GM23338 (cell line): ENCODE measurements around the gene UNC79. TPM values are rescaled to one million over a fixed set of nuclear protein-coding genes. Genes with fewer than 3 reads are reported as not detected.
A peak's percentile ranks its signal among the peaks of the same experiment; 100 is the strongest.

ENCODE experiments used
- ATAC-seq: fragments of 200-7000 bp; cut with Tn5 transposase; 3 replicates; pipeline ENCODE4 v1.9.1; 2020
- DNase-seq: peaks from one replicate; pipeline ENCODE4 v3.0.0-alpha.2; 2015; ENCODE audit warnings: low spot score
- H2AFZ ChIP-seq: fragments of 200-600 bp; sonication (generic); 2 replicates; pipeline ENCODE4 v1.8.0; 2016; ENCODE audit warnings: antibody characterized with exemption, mild to moderate bottlenecking, moderate library complexity
- H3F3A ChIP-seq: fragments of 200-600 bp; sonication (generic); replicated peaks from 2 replicates; pipeline ENCODE4 v1.8.0; 2017; ENCODE audit warnings: antibody characterized with exemption, mixed run types, low read depth
- H3K27ac ChIP-seq: fragments of 200-600 bp; sonication (generic); 2 replicates; pipeline ENCODE4 v1.6.1; 2016; ENCODE audit warnings: low read depth
- H3K27me3 ChIP-seq: fragments of 200-600 bp; sonication (generic); 2 replicates; pipeline ENCODE4 v1.8.0; 2016; ENCODE audit warnings: mild to moderate bottlenecking, mixed run types, moderate library complexity; ENCODE audit not compliant: insufficient read depth
- H3K36me3 ChIP-seq: fragments of 200-600 bp; sonication (generic); 2 replicates; pipeline ENCODE4 v1.8.0; 2016; ENCODE audit warnings: mild to moderate bottlenecking; ENCODE audit not compliant: insufficient read depth
- H3K4me1 ChIP-seq: fragments of 200-600 bp; sonication (generic); 2 replicates; pipeline ENCODE4 v1.8.0; 2016; ENCODE audit warnings: mild to moderate bottlenecking, moderate library complexity; ENCODE audit not compliant: insufficient read depth
- H3K4me2 ChIP-seq: fragments of 200-600 bp; sonication (generic); 2 replicates; pipeline ENCODE4 v1.7.1; 2017; ENCODE audit warnings: mixed run types
- H3K4me3 ChIP-seq: fragments of 200-600 bp; sonication (generic); 2 replicates; pipeline ENCODE4 v1.6.1; 2016; ENCODE audit warnings: mixed run types
- H3K79me2 ChIP-seq: fragments of 200-600 bp; sonication (generic); replicated peaks from 2 replicates; pipeline ENCODE4 v1.8.0; 2017; ENCODE audit warnings: mild to moderate bottlenecking; ENCODE audit not compliant: insufficient read depth
- H3K9me2 ChIP-seq: fragments of 200-600 bp; sonication (generic); 2 replicates; pipeline ENCODE4 v1.8.0; 2017; ENCODE audit not compliant: insufficient read depth
- H4K20me1 ChIP-seq: fragments of 200-600 bp; sonication (generic); replicated peaks from 2 replicates; pipeline ENCODE4 v1.8.0; 2017; ENCODE audit warnings: mild to moderate bottlenecking; ENCODE audit not compliant: insufficient read depth
- H3K27ac Mint-ChIP-seq: 2 replicates; pipeline ENCODE4 v1.8.0; 2020; ENCODE audit warnings: inconsistent platforms, mild to moderate bottlenecking, moderate library complexity, mixed read lengths
- H3K27me3 Mint-ChIP-seq: 3 replicates; pipeline ENCODE4 v1.8.0; 2022; ENCODE audit warnings: low read depth, mild to moderate bottlenecking, moderate library complexity, mixed read lengths, inconsistent platforms; ENCODE audit not compliant: insufficient read depth, poor library complexity
- H3K36me3 Mint-ChIP-seq: 3 replicates; pipeline ENCODE4 v1.8.0; 2021; ENCODE audit warnings: low read depth, mild to moderate bottlenecking, inconsistent platforms, moderate library complexity, mixed read lengths
- H3K4me1 Mint-ChIP-seq: 3 replicates; pipeline ENCODE4 v1.8.0; 2020; ENCODE audit warnings: mild to moderate bottlenecking, inconsistent platforms, mixed read lengths
- H3K4me3 Mint-ChIP-seq: 3 replicates; pipeline ENCODE4 v1.8.0; 2021; ENCODE audit warnings: moderate library complexity, mild to moderate bottlenecking, inconsistent platforms, mixed read lengths
- H3K9me3 Mint-ChIP-seq: 3 replicates; pipeline ENCODE4 v1.8.0; 2020; ENCODE audit warnings: moderate library complexity, mild to moderate bottlenecking, inconsistent platforms, mixed read lengths
- CREB1 ChIP-seq: fragments of 250-450 bp; sonication (Bioruptor Pico); IDR thresholded peaks from 2 replicates; pipeline ENCODE4 v1.5.0; 2020; ENCODE audit warnings: low read depth, mild to moderate bottlenecking, moderate library complexity
- EZH2 ChIP-seq: fragments of 200-600 bp; sonication (generic); IDR thresholded peaks from one replicate; pipeline ENCODE4 v1.8.0; 2017; ENCODE audit warnings: antibody characterized with exemption, mild to moderate bottlenecking, low read depth; ENCODE audit not compliant: unreplicated experiment
- EZH2phosphoT487 ChIP-seq: fragments of 200-600 bp; sonication (generic); IDR thresholded peaks from one replicate; pipeline ENCODE4 v1.8.1; 2018; ENCODE audit warnings: antibody characterized with exemption; ENCODE audit not compliant: unreplicated experiment
- JUNB ChIP-seq: IDR thresholded peaks from one replicate; pipeline ENCODE4 v1.6.1; 2016; ENCODE audit warnings: antibody characterized with exemption; ENCODE audit not compliant: unreplicated experiment
- NANOG ChIP-seq: IDR thresholded peaks from 2 replicates; pipeline ENCODE4 v1.6.1; 2016; ENCODE audit warnings: antibody characterized with exemption, borderline replicate concordance
- POLR2AphosphoS5 ChIP-seq: IDR thresholded peaks from 2 replicates; pipeline ENCODE4 v1.6.1; 2016; ENCODE audit warnings: antibody characterized with exemption, low read depth
- STAT1 ChIP-seq: IDR thresholded peaks from one replicate; pipeline ENCODE4 v1.6.1; 2016; ENCODE audit warnings: antibody characterized with exemption; ENCODE audit not compliant: unreplicated experiment
- ZNF114 ChIP-seq: fragments of 250-450 bp; sonication (Bioruptor Pico); IDR thresholded peaks from 2 replicates; pipeline ENCODE4 v1.5.0; 2020; ENCODE audit warnings: mild to moderate bottlenecking, moderate library complexity
- ZNF331 ChIP-seq: fragments of 250-450 bp; sonication (Bioruptor Pico); IDR thresholded peaks from 2 replicates; pipeline ENCODE4 v1.5.0; 2020; ENCODE audit warnings: low read depth, mild to moderate bottlenecking, moderate library complexity
- polyA plus RNA-seq: library from polyadenylated mRNA; unstranded; fragments of >200 nt; fragmentation: Nextera tagmentation; extraction: Ambion mirVana; gene quantifications from 2 replicates; pipeline ENCODE4 v1.2.1, GENCODE V29; 2016
- total RNA-seq: library from RNA; depleted of rRNA; stranded (reverse); fragments of >200 nt; shearing (Covaris generic); gene quantifications from 2 replicates; pipeline ENCODE4 v1.2.3, GENCODE V29; 2014
- TF ChIP-seq, protein P1 (sequence below): IDR thresholded peaks from 2 replicates; pipeline ENCODE4 v1.6.1; 2016; ENCODE audit warnings: antibody characterized with exemption
- TF ChIP-seq, protein P2 (sequence below), 2 experiments: fragments of 200-600 bp in 1 of 2; sonication (generic) in 1 of 2; conservative IDR thresholded peaks; 2 replicates each; pipeline versions ENCODE4 v1.5.1 to v1.6.1; 2016 to 2017; ENCODE audit warnings: antibody characterized with exemption in 2 of 2, low read depth in 2 of 2, mild to moderate bottlenecking in 2 of 2, moderate library complexity in 1 of 2
- TF ChIP-seq, protein P3 (sequence below): fragments of 250-450 bp; sonication (Bioruptor Pico); IDR thresholded peaks from 2 replicates; pipeline ENCODE4 v1.5.0; 2020; ENCODE audit warnings: mild to moderate bottlenecking, moderate library complexity
- TF ChIP-seq, protein P4 (sequence below): IDR thresholded peaks from one replicate; pipeline ENCODE4 v1.6.1; 2018; ENCODE audit warnings: antibody characterized with exemption; ENCODE audit not compliant: unreplicated experiment

UNC79 gene
- total and polyA plus RNA-seq, 2 experiments from 2014 or later, result 1.8 to 3.6 TPM

DNA sequence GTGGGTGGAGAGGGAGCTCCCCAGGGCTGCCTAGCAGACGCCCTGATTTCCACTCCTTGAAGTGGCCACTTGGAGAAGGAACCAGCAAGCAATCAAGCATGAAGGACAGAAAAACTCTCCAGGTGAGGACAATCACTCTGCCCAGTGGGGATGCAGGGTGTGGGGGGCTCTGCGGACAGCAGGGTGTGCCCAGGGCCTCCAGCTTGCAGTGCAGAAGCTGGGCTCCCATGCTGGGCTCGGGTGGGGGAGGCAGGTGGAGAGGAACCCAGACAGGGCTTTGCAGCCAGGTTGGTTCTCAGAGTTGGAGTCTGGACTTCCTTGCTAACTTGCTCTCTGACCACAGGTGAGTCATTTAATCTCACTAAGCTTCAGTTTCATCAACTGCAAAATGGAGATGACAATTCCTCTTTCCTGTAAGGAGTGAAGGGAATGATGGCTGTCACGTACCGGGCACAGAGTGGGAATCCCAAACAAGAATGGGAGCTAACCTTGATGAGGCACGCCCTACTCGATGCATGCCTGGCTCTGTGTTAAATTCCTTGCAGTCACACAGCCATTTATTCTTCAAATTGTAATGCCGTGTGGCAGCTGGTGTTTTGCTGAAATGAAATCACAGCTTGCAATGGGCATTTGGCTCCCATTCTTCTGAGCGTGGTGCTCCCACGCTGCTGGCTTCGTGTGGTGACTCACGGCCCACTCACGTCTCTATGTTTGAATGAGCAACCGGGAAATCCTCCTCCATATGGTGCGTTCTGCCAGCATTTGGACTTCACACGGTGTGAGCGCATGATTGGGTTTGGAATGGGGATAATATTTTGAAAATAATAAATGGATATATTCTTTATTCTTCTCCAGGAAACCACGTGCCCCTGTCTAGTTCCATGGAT is 282.3 kb downstream of the UNC79 start:
- no peaks in the 10 kb centered on the region for H3K36me3 Mint-ChIP-seq
- 0 out of 2 replicates have a peak overlapping the region, but pooled peaks have one; percentile 10 for H2AFZ ChIP-seq
- H3K4me2 ChIP-seq, result no peak overlapping the region
- DNase-seq, result no peak
- H3K27me3 Mint-ChIP-seq, result peaks cover 9% of the 10 kb centered on the region
- no peaks in the 10 kb centered on the region for H3K9me2 ChIP-seq
- no peaks in the 10 kb centered on the region for H3K9me3 Mint-ChIP-seq
- no peaks in the 10 kb centered on the region; the same call in 1 of the 2 replicates for H3K4me1 ChIP-seq
- peak; percentile 15 for ATAC-seq
- H4K20me1 ChIP-seq, result no peaks in the 10 kb centered on the region
- no peak overlapping the region for H3K4me3 Mint-ChIP-seq
- H3K4me1 Mint-ChIP-seq, result peaks cover 22% of the 10 kb centered on the region
- H3K27me3 ChIP-seq, result no peaks in the 10 kb centered on the region
- no peak overlapping the region for H3K27ac ChIP-seq
- H3K4me3 ChIP-seq, result no peak overlapping the region
- H3K79me2 ChIP-seq, result no peaks in the 10 kb centered on the region
- H3F3A ChIP-seq, result no peaks in the 10 kb centered on the region
- H3K36me3 ChIP-seq, result no peaks in the 10 kb centered on the region
- TF ChIP-seq POLR2AphosphoS5 (no peak), EZH2 (no peak), EZH2phosphoT487 (no peak), ZNF114 (no peak), STAT1 (no peak), NANOG (no peak), ZNF331 (CRISPR knock-in tag) (no peak), CREB1 (CRISPR knock-in tag) (no peak), JUNB (no peak)
- TF ChIP-seq, protein P1, sequence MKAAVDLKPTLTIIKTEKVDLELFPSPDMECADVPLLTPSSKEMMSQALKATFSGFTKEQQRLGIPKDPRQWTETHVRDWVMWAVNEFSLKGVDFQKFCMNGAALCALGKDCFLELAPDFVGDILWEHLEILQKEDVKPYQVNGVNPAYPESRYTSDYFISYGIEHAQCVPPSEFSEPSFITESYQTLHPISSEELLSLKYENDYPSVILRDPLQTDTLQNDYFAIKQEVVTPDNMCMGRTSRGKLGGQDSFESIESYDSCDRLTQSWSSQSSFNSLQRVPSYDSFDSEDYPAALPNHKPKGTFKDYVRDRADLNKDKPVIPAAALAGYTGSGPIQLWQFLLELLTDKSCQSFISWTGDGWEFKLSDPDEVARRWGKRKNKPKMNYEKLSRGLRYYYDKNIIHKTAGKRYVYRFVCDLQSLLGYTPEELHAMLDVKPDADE, result no peak
- TF ChIP-seq, protein P2, sequence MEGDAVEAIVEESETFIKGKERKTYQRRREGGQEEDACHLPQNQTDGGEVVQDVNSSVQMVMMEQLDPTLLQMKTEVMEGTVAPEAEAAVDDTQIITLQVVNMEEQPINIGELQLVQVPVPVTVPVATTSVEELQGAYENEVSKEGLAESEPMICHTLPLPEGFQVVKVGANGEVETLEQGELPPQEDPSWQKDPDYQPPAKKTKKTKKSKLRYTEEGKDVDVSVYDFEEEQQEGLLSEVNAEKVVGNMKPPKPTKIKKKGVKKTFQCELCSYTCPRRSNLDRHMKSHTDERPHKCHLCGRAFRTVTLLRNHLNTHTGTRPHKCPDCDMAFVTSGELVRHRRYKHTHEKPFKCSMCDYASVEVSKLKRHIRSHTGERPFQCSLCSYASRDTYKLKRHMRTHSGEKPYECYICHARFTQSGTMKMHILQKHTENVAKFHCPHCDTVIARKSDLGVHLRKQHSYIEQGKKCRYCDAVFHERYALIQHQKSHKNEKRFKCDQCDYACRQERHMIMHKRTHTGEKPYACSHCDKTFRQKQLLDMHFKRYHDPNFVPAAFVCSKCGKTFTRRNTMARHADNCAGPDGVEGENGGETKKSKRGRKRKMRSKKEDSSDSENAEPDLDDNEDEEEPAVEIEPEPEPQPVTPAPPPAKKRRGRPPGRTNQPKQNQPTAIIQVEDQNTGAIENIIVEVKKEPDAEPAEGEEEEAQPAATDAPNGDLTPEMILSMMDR (conservative IDR thresholded peaks at IDR 0.05; ENCODE audit: low read depth in 2 of 2), result no peak
- TF ChIP-seq, protein P3, sequence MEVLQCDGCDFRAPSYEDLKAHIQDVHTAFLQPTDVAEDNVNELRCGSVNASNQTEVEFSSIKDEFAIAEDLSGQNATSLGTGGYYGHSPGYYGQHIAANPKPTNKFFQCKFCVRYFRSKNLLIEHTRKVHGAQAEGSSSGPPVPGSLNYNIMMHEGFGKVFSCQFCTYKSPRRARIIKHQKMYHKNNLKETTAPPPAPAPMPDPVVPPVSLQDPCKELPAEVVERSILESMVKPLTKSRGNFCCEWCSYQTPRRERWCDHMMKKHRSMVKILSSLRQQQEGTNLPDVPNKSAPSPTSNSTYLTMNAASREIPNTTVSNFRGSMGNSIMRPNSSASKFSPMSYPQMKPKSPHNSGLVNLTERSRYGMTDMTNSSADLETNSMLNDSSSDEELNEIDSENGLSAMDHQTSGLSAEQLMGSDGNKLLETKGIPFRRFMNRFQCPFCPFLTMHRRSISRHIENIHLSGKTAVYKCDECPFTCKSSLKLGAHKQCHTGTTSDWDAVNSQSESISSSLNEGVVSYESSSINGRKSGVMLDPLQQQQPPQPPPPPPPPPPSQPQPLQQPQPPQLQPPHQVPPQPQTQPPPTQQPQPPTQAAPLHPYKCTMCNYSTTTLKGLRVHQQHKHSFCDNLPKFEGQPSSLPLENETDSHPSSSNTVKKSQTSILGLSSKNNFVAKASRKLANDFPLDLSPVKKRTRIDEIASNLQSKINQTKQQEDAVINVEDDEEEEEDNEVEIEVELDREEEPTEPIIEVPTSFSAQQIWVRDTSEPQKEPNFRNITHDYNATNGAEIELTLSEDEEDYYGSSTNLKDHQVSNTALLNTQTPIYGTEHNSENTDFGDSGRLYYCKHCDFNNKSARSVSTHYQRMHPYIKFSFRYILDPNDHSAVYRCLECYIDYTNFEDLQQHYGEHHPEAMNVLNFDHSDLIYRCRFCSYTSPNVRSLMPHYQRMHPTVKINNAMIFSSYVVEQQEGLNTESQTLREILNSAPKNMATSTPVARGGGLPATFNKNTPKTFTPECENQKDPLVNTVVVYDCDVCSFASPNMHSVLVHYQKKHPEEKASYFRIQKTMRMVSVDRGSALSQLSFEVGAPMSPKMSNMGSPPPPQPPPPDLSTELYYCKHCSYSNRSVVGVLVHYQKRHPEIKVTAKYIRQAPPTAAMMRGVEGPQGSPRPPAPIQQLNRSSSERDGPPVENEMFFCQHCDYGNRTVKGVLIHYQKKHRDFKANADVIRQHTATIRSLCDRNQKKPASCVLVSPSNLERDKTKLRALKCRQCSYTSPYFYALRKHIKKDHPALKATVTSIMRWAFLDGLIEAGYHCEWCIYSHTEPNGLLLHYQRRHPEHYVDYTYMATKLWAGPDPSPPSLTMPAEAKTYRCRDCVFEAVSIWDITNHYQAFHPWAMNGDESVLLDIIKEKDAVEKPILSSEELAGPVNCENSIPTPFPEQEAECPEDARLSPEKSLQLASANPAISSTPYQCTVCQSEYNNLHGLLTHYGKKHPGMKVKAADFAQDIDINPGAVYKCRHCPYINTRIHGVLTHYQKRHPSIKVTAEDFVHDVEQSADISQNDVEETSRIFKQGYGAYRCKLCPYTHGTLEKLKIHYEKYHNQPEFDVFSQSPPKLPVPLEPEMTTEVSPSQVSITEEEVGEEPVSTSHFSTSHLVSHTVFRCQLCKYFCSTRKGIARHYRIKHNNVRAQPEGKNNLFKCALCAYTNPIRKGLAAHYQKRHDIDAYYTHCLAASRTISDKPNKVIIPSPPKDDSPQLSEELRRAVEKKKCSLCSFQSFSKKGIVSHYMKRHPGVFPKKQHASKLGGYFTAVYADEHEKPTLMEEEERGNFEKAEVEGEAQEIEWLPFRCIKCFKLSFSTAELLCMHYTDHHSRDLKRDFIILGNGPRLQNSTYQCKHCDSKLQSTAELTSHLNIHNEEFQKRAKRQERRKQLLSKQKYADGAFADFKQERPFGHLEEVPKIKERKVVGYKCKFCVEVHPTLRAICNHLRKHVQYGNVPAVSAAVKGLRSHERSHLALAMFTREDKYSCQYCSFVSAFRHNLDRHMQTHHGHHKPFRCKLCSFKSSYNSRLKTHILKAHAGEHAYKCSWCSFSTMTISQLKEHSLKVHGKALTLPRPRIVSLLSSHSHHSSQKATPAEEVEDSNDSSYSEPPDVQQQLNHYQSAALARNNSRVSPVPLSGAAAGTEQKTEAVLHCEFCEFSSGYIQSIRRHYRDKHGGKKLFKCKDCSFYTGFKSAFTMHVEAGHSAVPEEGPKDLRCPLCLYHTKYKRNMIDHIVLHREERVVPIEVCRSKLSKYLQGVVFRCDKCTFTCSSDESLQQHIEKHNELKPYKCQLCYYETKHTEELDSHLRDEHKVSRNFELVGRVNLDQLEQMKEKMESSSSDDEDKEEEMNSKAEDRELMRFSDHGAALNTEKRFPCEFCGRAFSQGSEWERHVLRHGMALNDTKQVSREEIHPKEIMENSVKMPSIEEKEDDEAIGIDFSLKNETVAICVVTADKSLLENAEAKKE (CRISPR knock-in tag), result no peak
- TF ChIP-seq, protein P4, sequence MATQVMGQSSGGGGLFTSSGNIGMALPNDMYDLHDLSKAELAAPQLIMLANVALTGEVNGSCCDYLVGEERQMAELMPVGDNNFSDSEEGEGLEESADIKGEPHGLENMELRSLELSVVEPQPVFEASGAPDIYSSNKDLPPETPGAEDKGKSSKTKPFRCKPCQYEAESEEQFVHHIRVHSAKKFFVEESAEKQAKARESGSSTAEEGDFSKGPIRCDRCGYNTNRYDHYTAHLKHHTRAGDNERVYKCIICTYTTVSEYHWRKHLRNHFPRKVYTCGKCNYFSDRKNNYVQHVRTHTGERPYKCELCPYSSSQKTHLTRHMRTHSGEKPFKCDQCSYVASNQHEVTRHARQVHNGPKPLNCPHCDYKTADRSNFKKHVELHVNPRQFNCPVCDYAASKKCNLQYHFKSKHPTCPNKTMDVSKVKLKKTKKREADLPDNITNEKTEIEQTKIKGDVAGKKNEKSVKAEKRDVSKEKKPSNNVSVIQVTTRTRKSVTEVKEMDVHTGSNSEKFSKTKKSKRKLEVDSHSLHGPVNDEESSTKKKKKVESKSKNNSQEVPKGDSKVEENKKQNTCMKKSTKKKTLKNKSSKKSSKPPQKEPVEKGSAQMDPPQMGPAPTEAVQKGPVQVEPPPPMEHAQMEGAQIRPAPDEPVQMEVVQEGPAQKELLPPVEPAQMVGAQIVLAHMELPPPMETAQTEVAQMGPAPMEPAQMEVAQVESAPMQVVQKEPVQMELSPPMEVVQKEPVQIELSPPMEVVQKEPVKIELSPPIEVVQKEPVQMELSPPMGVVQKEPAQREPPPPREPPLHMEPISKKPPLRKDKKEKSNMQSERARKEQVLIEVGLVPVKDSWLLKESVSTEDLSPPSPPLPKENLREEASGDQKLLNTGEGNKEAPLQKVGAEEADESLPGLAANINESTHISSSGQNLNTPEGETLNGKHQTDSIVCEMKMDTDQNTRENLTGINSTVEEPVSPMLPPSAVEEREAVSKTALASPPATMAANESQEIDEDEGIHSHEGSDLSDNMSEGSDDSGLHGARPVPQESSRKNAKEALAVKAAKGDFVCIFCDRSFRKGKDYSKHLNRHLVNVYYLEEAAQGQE, result no peak
- no peak overlapping the region for H3K27ac Mint-ChIP-seq
